ENCODE data around the gene FXYD2.

FXYD2 gene

DNA sequence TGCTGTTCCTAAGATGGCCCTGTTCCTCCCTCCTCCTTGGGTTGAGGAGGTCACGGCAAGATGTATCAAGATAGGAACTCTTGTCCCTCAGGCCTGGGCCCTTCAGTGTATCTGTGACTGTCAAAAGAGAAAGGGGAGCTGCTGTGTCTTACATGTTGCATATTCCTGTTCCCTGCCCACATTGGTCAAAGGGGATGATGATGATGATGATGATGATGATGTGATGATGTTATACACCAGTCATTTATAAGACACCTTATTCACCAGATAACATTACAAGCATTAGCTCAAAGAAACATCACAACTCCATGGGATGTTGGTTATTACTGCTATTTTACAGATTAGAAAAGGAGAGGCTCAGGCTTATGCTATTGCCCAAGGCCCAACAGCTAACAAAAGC is 38.2 kb upstream of the FXYD2 start:
- DNase-seq (ENCODE audit: low read depth), result no peak
- TF ChIP-seq, protein P1, sequence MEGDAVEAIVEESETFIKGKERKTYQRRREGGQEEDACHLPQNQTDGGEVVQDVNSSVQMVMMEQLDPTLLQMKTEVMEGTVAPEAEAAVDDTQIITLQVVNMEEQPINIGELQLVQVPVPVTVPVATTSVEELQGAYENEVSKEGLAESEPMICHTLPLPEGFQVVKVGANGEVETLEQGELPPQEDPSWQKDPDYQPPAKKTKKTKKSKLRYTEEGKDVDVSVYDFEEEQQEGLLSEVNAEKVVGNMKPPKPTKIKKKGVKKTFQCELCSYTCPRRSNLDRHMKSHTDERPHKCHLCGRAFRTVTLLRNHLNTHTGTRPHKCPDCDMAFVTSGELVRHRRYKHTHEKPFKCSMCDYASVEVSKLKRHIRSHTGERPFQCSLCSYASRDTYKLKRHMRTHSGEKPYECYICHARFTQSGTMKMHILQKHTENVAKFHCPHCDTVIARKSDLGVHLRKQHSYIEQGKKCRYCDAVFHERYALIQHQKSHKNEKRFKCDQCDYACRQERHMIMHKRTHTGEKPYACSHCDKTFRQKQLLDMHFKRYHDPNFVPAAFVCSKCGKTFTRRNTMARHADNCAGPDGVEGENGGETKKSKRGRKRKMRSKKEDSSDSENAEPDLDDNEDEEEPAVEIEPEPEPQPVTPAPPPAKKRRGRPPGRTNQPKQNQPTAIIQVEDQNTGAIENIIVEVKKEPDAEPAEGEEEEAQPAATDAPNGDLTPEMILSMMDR (IDR thresholded peaks at IDR 0.05; ENCODE audit: insufficient read depth, low read depth, low read length, missing control alignments), result no peak
- H3K4me3 ChIP-seq (ENCODE audit: low read length), result no peak overlapping the region

DNA sequence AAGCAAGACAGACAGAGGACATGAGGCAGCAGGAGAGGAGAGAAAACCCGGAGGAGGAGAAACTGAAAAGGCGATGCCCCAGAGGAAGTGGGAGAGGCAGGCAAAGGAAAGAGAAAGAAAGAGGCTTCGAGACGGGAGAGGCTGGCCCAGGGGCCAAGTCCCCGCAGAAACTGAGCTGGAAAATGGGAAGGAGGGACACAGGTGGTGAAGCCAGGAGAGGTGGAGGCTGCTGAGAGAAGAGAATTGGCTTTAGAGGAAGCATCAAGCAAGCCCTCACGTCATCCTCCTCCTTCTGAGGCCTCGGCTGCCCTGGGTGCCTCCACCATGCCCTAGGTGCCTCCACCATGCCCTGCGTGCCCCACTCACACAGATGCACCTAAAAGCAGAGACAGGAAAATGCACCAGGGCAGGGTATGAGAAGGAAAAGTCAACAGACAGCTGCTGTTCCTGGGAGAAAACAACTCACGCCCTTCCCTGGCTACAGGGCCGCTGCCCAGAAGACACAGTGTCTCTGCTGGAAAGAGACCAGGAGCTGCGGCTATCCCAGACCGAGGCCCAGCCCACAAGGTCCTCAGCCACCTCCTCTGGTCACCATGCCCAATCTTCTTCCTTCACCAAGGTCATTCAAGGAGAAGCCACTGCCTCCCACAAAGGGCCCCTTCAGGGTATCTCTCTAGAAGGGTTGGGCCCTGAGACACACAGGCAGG is 37.6 kb upstream of the FXYD2 start:
- TF ChIP-seq, protein P1 (IDR thresholded peaks at IDR 0.05; ENCODE audit: insufficient read depth, low read depth, low read length, missing control alignments), result no peak
- no peak overlapping the region for H3K4me3 ChIP-seq (ENCODE audit: low read length)
- no peak for DNase-seq (ENCODE audit: low read depth)

DNA sequence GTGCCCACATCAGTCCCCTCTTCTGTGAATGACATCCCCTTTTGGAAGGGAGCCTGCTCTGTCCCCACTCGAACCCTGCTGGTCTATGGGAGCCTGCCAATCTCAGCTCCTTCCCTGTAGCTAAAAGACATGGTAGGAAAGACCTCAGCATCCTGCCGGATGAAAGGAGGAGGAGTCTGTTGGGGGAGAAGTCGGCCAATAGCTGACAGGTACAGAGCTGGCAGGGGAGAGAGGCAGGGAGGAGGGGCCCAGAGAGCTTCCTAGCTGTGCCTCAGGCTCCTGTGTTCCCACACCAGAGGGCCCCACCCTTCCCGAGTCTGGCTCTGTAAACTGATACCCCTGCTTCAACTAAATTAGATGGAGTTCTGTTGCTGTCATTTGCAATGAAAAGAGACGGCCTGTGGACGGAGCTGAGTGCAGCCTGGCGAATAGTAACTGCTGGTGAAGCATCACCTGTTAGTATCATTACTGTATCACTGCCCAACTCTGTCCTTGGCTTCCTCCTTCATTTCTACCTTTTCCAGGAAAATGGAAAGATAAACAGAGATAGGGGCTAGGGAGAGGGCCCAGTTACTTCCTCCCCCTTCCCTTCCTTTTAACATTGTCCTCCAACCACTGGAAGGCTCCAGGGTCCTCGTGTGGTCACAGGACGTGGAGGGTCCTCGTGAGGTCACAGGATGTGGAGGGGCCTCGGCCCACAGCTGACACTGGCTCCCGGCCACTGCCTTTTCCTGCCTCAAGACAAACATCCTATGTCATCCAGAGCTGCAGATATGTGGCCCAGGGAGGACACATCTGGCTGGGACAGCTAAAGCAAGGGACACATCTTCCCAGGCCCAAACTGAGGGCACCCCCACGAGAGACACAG is 36.8 kb upstream of the FXYD2 start:
- DNase-seq (ENCODE audit: low read depth), result peak; percentile 23
- H3K4me3 ChIP-seq (ENCODE audit: low read length), result no peak overlapping the region
- TF ChIP-seq, protein P1 (IDR thresholded peaks at IDR 0.05; ENCODE audit: insufficient read depth, low read depth, low read length, missing control alignments), result no peak

DNA sequence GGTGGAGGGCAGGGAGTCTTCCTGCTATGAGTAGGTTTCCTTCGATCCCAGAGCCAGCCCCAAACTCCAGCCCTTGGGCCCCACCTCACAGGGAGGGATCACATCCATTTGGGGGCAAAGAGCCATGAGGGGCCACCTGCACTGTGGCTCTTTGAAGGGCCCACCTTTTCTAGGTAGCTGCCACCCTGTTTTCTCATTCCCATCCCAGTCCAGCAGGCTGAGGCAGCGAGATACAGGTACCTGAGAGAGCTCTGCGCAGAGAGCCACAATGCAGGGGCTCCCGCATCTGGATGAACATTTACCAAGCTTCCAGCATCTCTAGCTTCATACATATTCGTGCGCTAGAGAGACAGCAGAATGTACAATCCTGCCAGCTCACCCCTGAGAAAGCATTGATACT is 35.6 kb upstream of the FXYD2 start:
- H3K4me3 ChIP-seq (ENCODE audit: low read length), result no peak overlapping the region
- TF ChIP-seq, protein P1 (IDR thresholded peaks at IDR 0.05; ENCODE audit: insufficient read depth, low read depth, low read length, missing control alignments), result no peak
- no peak for DNase-seq (ENCODE audit: low read depth)

DNA sequence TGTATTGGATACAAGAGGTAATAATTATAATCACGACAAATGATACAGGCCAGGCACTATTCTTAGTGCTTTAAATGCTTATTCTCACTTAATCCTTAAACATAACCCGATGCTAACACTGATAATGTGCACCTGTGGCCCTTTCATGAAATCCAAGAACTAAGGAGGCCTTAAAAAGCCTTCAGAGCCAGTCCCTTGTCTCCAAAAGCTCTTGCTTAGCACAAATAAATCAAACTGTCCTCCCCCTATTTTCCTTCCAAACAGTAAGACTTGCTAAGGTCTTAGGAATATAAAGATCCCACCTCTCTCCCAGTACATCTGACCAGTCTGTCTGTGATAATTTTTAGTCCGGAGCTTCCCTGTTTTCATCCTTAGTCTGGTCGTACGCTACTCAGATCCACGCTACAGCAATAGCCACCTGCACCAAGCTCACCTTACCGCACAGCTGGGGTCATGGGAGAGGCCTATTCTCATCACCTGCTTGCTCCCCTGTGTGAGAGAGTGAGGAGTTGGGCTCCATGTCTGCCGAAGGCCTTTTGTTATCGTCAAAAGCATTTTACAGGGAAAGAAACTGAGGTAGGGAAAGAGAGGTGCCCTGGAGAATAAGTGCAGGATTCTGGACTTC is 35.1 kb upstream of the FXYD2 start:
- no peak for DNase-seq (ENCODE audit: low read depth)
- TF ChIP-seq, protein P1 (IDR thresholded peaks at IDR 0.05; ENCODE audit: insufficient read depth, low read depth, low read length, missing control alignments), result no peak

DNA sequence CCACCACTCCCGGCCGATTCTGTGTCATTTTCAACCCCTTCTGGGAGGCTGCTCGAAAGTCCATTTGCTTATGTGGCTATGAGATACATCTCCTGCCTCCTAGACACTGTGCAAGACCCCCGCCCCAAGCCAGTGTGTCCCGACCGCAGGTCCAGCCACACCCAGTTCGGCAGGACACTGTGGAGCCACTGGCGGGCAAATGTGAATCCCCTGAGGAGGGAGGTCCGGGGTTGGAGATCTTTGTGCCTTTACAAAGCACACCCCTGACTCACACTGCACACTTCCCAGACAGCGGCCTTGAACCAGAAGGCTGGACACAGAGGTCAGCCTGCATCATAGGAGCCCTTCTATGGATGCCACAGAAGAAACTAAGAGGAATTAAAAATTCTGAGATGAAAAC is 34.5 kb upstream of the FXYD2 start:
- TF ChIP-seq, protein P1 (IDR thresholded peaks at IDR 0.05; ENCODE audit: insufficient read depth, low read depth, low read length, missing control alignments), result no peak
- DNase-seq (ENCODE audit: low read depth), result no peak
- no peak overlapping the region for H3K4me3 ChIP-seq (ENCODE audit: low read length)

More for the DNA sequence above, 35.1 kb upstream of the FXYD2 start:
- H3K4me3 ChIP-seq (ENCODE audit: low read length), result no peak overlapping the region
